ENCODE data around the gene BRD1.

BRD1 gene

GRCh38 chr22:49795521-49795920 lies 32.2 kb downstream of the BRD1 start:
- H3K27ac ChIP-seq, result no peak overlapping the region
- TF ChIP-seq ZFX (IDR thresholded peaks at IDR 0.05; ENCODE audit: borderline replicate concordance), result no peak
- TF ChIP-seq, protein P1, sequence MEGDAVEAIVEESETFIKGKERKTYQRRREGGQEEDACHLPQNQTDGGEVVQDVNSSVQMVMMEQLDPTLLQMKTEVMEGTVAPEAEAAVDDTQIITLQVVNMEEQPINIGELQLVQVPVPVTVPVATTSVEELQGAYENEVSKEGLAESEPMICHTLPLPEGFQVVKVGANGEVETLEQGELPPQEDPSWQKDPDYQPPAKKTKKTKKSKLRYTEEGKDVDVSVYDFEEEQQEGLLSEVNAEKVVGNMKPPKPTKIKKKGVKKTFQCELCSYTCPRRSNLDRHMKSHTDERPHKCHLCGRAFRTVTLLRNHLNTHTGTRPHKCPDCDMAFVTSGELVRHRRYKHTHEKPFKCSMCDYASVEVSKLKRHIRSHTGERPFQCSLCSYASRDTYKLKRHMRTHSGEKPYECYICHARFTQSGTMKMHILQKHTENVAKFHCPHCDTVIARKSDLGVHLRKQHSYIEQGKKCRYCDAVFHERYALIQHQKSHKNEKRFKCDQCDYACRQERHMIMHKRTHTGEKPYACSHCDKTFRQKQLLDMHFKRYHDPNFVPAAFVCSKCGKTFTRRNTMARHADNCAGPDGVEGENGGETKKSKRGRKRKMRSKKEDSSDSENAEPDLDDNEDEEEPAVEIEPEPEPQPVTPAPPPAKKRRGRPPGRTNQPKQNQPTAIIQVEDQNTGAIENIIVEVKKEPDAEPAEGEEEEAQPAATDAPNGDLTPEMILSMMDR (IDR thresholded peaks at IDR 0.05), result no peak

DNA sequence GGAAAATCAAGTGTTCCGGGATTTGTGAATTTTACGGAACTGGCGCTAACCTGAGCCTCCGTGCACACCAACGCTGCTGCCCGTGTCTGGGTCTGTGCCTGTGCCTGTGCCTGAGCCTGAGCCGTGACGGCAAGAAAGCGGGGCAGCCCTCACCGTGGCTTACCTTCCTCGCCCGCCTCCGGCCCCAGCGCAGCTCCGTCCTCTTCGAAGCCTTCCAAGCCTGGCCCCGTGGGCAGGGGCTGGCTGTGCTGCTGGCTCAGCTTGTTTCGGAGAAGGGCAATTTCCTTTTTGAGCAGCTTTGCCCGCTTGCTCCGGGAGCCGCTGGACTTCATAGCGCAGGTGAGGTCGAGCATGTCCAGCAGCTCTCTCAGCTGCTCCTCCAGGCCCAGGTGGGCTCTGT lies 33.8 kb downstream of the BRD1 start:
- H3K27ac ChIP-seq, result no peak overlapping the region
- no peak for TF ChIP-seq ZFX (IDR thresholded peaks at IDR 0.05; ENCODE audit: borderline replicate concordance)
- TF ChIP-seq, protein P1 (IDR thresholded peaks at IDR 0.05), result no peak

DNA sequence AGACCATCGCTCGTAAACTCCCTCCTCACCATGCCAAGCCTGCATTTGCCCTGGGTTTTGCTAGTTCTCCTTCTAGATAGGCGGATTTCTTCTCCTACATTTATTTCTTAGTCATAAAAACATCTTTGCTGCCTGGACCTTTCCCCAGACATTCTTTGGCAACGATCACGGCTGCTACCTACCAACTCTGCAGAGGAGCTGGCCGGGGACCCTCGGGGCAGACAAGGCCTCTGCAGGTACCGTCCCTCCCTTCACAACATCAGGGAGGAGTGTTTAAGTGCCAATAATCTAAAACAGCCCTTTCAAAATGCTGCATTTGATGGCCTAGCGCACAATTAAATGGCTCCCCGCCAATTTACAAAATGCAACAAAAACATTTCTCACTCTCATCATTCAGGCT lies 34.4 kb downstream of the BRD1 start:
- no peak overlapping the region for H3K27ac ChIP-seq
- TF ChIP-seq, protein P1 (IDR thresholded peaks at IDR 0.05), result no peak

GRCh38 chr22:49792107-49792506 lies 35.6 kb downstream of the BRD1 start:
- H3K27ac ChIP-seq, result no peak overlapping the region

GRCh38 chr22:49791682-49792081 lies 36.0 kb downstream of the BRD1 start:
- TF ChIP-seq, protein P1 (IDR thresholded peaks at IDR 0.05), result no peak
- no peak for TF ChIP-seq ZFX (IDR thresholded peaks at IDR 0.05; ENCODE audit: borderline replicate concordance)
- H3K27ac ChIP-seq, result no peak overlapping the region

More at GRCh38 chr22:49792107-49792506, 35.6 kb downstream of the BRD1 start:
- TF ChIP-seq, protein P1 (IDR thresholded peaks at IDR 0.05), result no peak
- TF ChIP-seq ZFX (IDR thresholded peaks at IDR 0.05; ENCODE audit: borderline replicate concordance), result no peak

DNA sequence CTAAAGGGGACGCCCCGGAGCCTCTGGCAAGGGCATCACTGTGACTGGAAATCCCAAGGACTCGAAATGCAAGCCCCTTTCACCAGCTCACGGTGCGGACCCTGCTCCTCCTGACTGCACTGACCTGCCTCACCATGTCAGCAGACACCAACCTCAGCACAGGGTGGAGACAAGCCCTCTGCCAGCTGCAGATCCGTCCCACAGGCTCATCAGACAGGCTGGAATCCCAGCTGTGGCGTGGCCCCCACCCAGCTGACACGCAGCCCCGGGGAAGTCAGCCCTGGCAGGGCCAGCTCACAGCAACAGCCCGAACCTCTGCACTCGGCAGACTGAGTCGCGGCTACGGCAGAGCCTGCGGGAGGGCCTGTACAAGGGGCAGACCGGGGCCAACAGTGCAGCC lies 36.8 kb downstream of the BRD1 start:
- H3K27ac ChIP-seq, result no peak overlapping the region
- no peak for TF ChIP-seq ZFX (IDR thresholded peaks at IDR 0.05; ENCODE audit: borderline replicate concordance)
- TF ChIP-seq, protein P1 (IDR thresholded peaks at IDR 0.05), result no peak

DNA sequence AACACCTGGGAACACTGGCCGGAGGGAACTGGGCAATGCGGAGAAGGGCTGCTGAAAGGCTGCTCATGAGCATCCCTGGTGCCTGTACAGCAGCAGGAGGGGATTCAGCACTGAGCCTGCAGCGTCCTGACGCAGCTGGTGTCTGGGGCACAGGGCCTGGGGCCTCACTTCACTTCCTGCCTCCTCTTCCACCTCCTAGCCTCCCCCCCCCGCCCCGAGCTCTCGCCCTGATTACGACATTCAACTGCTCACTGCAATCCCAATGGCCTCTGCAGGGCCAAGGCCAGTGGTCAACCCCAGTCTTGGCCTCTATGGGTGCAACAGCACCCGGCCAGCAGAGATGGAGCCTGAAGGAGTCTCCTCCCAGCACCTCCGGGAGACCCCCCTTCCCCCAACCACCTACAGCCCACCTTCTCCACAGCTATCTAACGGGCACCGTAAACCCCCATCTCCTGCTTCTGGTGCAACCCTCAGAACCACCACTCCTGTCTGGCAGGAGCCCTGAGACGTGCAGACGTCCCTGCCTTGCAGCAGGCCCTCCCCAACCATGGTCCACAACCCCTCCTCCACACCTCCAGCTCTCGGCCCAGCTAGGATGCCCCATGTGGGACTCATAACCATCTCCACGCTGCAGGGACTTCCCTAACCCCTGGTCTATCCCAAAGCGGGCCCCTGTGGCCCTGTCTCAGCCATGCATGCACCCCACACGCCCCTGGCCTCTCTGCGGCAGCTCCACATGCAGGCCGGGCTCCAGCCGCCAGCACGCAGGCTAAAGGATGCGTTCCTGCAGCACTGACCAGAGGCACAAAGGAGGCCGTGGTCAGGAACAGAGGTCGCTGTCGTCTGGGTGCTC lies 38.2 kb downstream of the BRD1 start:
- no peak overlapping the region for H3K27ac ChIP-seq
- TF ChIP-seq ZFX (IDR thresholded peaks at IDR 0.05; ENCODE audit: borderline replicate concordance), result no peak
- TF ChIP-seq, protein P1 (IDR thresholded peaks at IDR 0.05), result no peak

All from 22Rv1 (cell line).